CD4-positive, alpha-beta memory T cell (primary cell): ENCODE measurements around the gene NPFF. TPM values are rescaled to one million over a fixed set of nuclear protein-coding genes. Genes with fewer than 3 reads are reported as not detected.
A peak's percentile ranks its signal among the peaks of the same experiment; 100 is the strongest.

Experiments used
- CTCF ChIA-PET: fragments of 350-600 bp; sonication (Branson Sonifier 250); formaldehyde crosslinking; loops from one replicate; lab custom pipeline; 2021; ENCODE audit warnings: inconsistent platforms; ENCODE audit not compliant: partially characterized antibody; lab: Charles Lee
- POLR2A ChIA-PET: fragments of 350-600 bp; sonication (Branson Sonifier 250); formaldehyde crosslinking; loops from one replicate; lab custom pipeline; 2021; ENCODE audit not compliant: partially characterized antibody; lab: Charles Lee
- DNase-seq, 5 donors: peaks; one replicate each; pipeline versions ENCODE4 v3.0.0 to v3.0.0-alpha.2; 2020 to 2022; ENCODE audit warnings: mixed read lengths in 1 of 5
- H3K27ac ChIP-seq: one replicate; pipeline ENCODE4 v1.7.0; 2013; ENCODE audit warnings: low read depth, low read length
- H3K27me3 ChIP-seq: 2 replicates; pipeline ENCODE4 v1.7.0; 2013; ENCODE audit warnings: mild to moderate bottlenecking, low read length, moderate library complexity; ENCODE audit not compliant: insufficient read depth
- H3K36me3 ChIP-seq: 2 replicates; pipeline ENCODE4 v1.7.0; 2013; ENCODE audit warnings: mild to moderate bottlenecking, low read length, moderate library complexity; ENCODE audit not compliant: insufficient read depth
- H3K4me1 ChIP-seq: 2 replicates; pipeline ENCODE4 v1.7.0; 2013; ENCODE audit warnings: mild to moderate bottlenecking, low read length, moderate library complexity; ENCODE audit not compliant: insufficient read depth
- H3K4me3 ChIP-seq, 2 donors: one replicate each; pipeline ENCODE4 v1.7.0; 2013; ENCODE audit warnings: low read length in 2 of 2, mild to moderate bottlenecking in 1 of 2
- H3K9me3 ChIP-seq, 2 donors: one replicate each; pipeline ENCODE4 v1.7.0; 2013; ENCODE audit warnings: low read length in 2 of 2, control low read depth in 1 of 2; ENCODE audit not compliant: control insufficient read depth in 1 of 2
- H3K27ac Mint-ChIP-seq, 7 donors: one replicate each; pipeline ENCODE4 v1.8.0; 2020 to 2021; ENCODE audit warnings: mixed read lengths in 7 of 7, mild to moderate bottlenecking in 6 of 7, inconsistent platforms in 3 of 7, moderate library complexity in 3 of 7
- H3K27me3 Mint-ChIP-seq, 2 donors: one replicate each; pipeline ENCODE4 v1.8.0; 2020 to 2021; ENCODE audit warnings: mixed read lengths in 2 of 2
- H3K36me3 Mint-ChIP-seq, 2 donors: one replicate each; pipeline ENCODE4 v1.8.0; 2020 to 2021; ENCODE audit warnings: mixed read lengths in 2 of 2, inconsistent platforms in 1 of 2, mild to moderate bottlenecking in 1 of 2
- H3K4me1 Mint-ChIP-seq, 4 donors: one replicate each; pipeline ENCODE4 v1.8.0; 2020 to 2021; ENCODE audit warnings: mixed read lengths in 4 of 4, mild to moderate bottlenecking in 1 of 4
- H3K4me3 Mint-ChIP-seq, 8 donors: one replicate each; pipeline ENCODE4 v1.8.0; 2020 to 2021; ENCODE audit warnings: mixed read lengths in 8 of 8, mild to moderate bottlenecking in 7 of 8, moderate library complexity in 6 of 8, inconsistent platforms in 3 of 8
- H3K9me3 Mint-ChIP-seq, 8 donors: one replicate each; pipeline ENCODE4 v1.8.0; 2020 to 2021; ENCODE audit warnings: mixed read lengths in 8 of 8, mild to moderate bottlenecking in 5 of 8, inconsistent platforms in 3 of 8, moderate library complexity in 1 of 8
- intact Hi-C: fragments of 100-400 bp; cut with micrococcal nuclease; formaldehyde crosslinking; loops from one replicate; pipeline ENCODE4 v1.15.1; 2023
- polyA plus RNA-seq, 2 donors: library from polyadenylated mRNA; unstranded; fragments of 300-500 nt; fragmentation: Illumina TruSeq; gene quantifications; one replicate each; pipeline ENCODE4 v1.2.3, GENCODE V29; 2021
- total RNA-seq, 2 experiments: library from RNA; stranded (reverse); gene quantifications; one replicate each; pipeline ENCODE4 v1.2.3, GENCODE V29; 2021

Gene NPFF
- total and polyA plus RNA-seq, 4 experiments from 2014 or later: not detected

- H3K27ac Mint-ChIP-seq: peak overlapping the region; percentile 92 to 100 (median 99)
- H3K4me3 ChIP-seq: peak overlapping the region; percentile 24 to 79
- no peaks in the 10 kb centered on the region for H3K27me3 ChIP-seq
- H3K9me3 ChIP-seq: no peaks in the 10 kb centered on the region
- H3K4me1 ChIP-seq: peaks cover 41% of the 10 kb centered on the region
- H3K27ac ChIP-seq: peak overlapping the region; percentile 98
- peak in 1 of 5 donors; percentile 52 for DNase-seq
- intact Hi-C loops: loop anchor here (1.0 to 2.0 kb wide), 7 partner anchors 8 to 495 kb away; partner anchors contain the start of genes AAAS, ATF7, CSAD and EIF4B
- peak overlapping the region; percentile 89 to 98 (median 92) for H3K4me3 Mint-ChIP-seq
- POLR2A ChIA-PET: interaction anchor here (0.9 to 7.2 kb wide), 35 partner anchors 8 to 857 kb away, joined by 3 to 75 read pairs (median 8); partner anchors contain the start of genes AAAS, ATP5MC2, CALCOCO1 and CSAD
- H3K36me3 ChIP-seq: no peaks in the 10 kb centered on the region
- peaks cover 17 to 57% (median 40%) of the 10 kb centered on the region in 4 donors for H3K4me1 Mint-ChIP-seq
- H3K27me3 Mint-ChIP-seq: no peaks in the 10 kb centered on the region
- peaks cover 3 to 24% of the 10 kb centered on the region in 2 donors for H3K36me3 Mint-ChIP-seq
- CTCF ChIA-PET: interaction anchor here (0.7 to 2.1 kb wide), 8 partner anchors 9 to 183 kb away, joined by 3 to 10 read pairs (median 6); no protein-coding TSS in a partner anchor
- H3K9me3 Mint-ChIP-seq: peaks cover 0 to 4% (median 0%) of the 10 kb centered on the region in 8 donors
These were observed 5.6 kb downstream of the NPFF start for GRCh38 chr12:53501615-53502181.

GRCh38 chr12:53500776-53501614 lies 6.3 kb downstream of the NPFF start, which contains the start of gene TARBP2:
TARBP2 (plus strand) TSS chr12:53501283; CDS start chr12:53501409, 126 bp downstream.
- peaks cover 17 to 63% (median 45%) of the 10 kb centered on the region in 4 donors for H3K4me1 Mint-ChIP-seq
- POLR2A ChIA-PET: interaction anchor here (0.6 to 7.2 kb wide), 45 partner anchors 9 to 858 kb away, joined by 3 to 75 read pairs (median 5); partner anchors contain the start of genes AAAS, ATF7, ATP5MC2 and CALCOCO1
- peak within 1 kb of the TSS; percentile 79 to 91 for H3K4me3 ChIP-seq
- peak within 1 kb of the TSS; percentile 98 for H3K27ac ChIP-seq
- peaks cover 3 to 21% of the 10 kb centered on the region in 2 donors for H3K36me3 Mint-ChIP-seq
- DNase-seq: peak; percentile 98 to 99 (median 99)
- CTCF ChIA-PET: interaction anchor here (0.7 to 2.1 kb wide), 12 partner anchors 8 to 182 kb away, joined by 3 to 10 read pairs (median 6); partner anchors contain the start of gene AAAS
- H3K9me3 ChIP-seq: no peaks in the 10 kb centered on the region
- peaks cover 41% of the 10 kb centered on the region for H3K4me1 ChIP-seq
- peaks cover 0 to 4% (median 0%) of the 10 kb centered on the region in 8 donors for H3K9me3 Mint-ChIP-seq
- no peaks in the 10 kb centered on the region for H3K27me3 ChIP-seq
- H3K27ac Mint-ChIP-seq: peak within 1 kb of the TSS; percentile 92 to 100 (median 99)
- no peaks in the 10 kb centered on the region for H3K36me3 ChIP-seq
- H3K27me3 Mint-ChIP-seq: no peaks in the 10 kb centered on the region
- intact Hi-C loops: loop anchor here (1.0 to 2.0 kb wide), 10 partner anchors 8 to 495 kb away; partner anchors contain the start of genes AAAS, ATF7, CSAD and EIF4B
- H3K4me3 Mint-ChIP-seq: peak within 1 kb of the TSS; percentile 89 to 98 (median 92)

DNA sequence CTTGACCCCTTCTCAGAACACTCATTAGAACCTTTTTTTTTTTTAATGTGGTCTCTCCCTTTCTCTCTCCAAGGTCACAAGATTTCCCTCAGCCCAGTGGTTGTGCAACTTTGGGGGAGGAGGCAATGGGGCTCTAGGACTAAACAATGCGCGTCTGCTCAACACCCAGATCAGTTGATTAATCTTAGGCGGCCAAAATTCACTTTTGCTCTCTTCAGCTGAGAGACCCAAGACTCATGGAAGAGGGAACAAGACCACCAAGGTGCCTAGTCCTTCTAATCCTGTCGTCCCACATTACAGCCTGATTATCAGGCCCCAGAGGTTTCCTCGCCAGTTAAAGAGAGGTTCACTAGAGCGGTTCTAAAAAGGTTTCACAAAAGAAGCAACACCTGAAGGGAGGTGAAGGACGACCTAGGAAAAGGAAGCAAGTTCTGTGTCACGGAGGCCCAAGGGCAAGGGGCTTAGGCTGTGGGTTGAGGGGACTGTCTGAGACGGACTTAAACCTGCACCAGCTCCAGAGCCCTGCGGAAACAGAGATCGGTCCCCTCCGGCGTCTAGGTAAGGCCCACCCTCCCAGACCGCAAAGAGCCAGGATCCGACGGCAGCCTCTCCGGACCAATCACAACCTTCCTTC lies 7.0 kb downstream of the NPFF start:
- Mint-ChIP-seq H3K4me1 (peaks cover 17 to 67% (median 46%) of the 10 kb centered on the region in 4 donors), H3K4me3 (peak overlapping the region; percentile 89 to 98 (median 92)), H3K36me3 (peaks cover 0 to 14% of the 10 kb centered on the region in 2 donors), H3K27ac (peak overlapping the region; percentile 92 to 100 (median 99)), H3K9me3 (peaks cover 0 to 4% (median 0%) of the 10 kb centered on the region in 8 donors), H3K27me3 (no peaks in the 10 kb centered on the region)
- H3K36me3 ChIP-seq: no peaks in the 10 kb centered on the region
- intact Hi-C loops: loop anchor here (1.0 to 2.0 kb wide), 5 partner anchors 48 to 319 kb away; partner anchors contain the start of genes CSAD, PCBP2, PRR13 and ZNF740
- H3K9me3 ChIP-seq: no peaks in the 10 kb centered on the region
- peaks cover 41% of the 10 kb centered on the region for H3K4me1 ChIP-seq
- ChIA-PET CTCF (interaction anchor here (0.7 to 2.1 kb wide), 11 partner anchors 9 to 179 kb away, joined by 3 to 10 read pairs (median 6); partner anchors contain the start of gene AAAS), POLR2A (interaction anchor here (1.0 to 7.2 kb wide), 38 partner anchors 9 to 780 kb away, joined by 3 to 75 read pairs (median 7); partner anchors contain the start of genes AAAS, ATF7, ATP5MC2 and CALCOCO1)
- DNase-seq: peak in 1 of 5 donors; percentile 66
- H3K27ac ChIP-seq: peak overlapping the region; percentile 98
- H3K4me3 ChIP-seq: peak overlapping the region; percentile 79 to 91
- no peaks in the 10 kb centered on the region for H3K27me3 ChIP-seq

- Mint-ChIP-seq H3K4me3 (peak within 1 kb of the TSS; percentile 91 to 98 (median 92)), H3K27ac (peak within 1 kb of the TSS; percentile 92 to 100 (median 99)), H3K27me3 (no peaks in the 10 kb centered on the region), H3K4me1 (peaks cover 16 to 64% (median 44%) of the 10 kb centered on the region in 4 donors), H3K36me3 (peaks cover 0 to 10% of the 10 kb centered on the region in 2 donors), H3K9me3 (peaks cover 0 to 4% (median 0%) of the 10 kb centered on the region in 8 donors)
- Histone ChIP-seq H3K27me3 (no peaks in the 10 kb centered on the region), H3K27ac (peak within 1 kb of the TSS; percentile 98), H3K4me3 (peak within 1 kb of the TSS; percentile 79 to 91), H3K9me3 (no peaks in the 10 kb centered on the region), H3K36me3 (no peaks in the 10 kb centered on the region), H3K4me1 (peaks cover 43% of the 10 kb centered on the region)
- DNase-seq: peak; percentile 56 to 74 (median 61)
- POLR2A ChIA-PET: interaction anchor here (0.7 to 7.2 kb wide), 21 partner anchors 9 to 493 kb away, joined by 3 to 75 read pairs (median 19); partner anchors contain the start of genes AAAS, ATF7, ATP5MC2 and CSAD
- intact Hi-C loops: loop anchor here (1.0 to 2.0 kb wide), 5 partner anchors 47 to 319 kb away; partner anchors contain the start of genes CSAD, PCBP2, PRR13 and ZNF740
- CTCF ChIA-PET: interaction anchor here (0.7 to 1.9 kb wide), 4 partner anchors 9 to 175 kb away, joined by 3 to 7 read pairs (median 4); no protein-coding TSS in a partner anchor
These were observed 7.8 kb downstream of the NPFF start, which contains the start of gene MAP3K12 for GRCh38 chr12:53499266-53500141. MAP3K12 (minus strand) TSS chr12:53499458; CDS start chr12:53487391, 12,067 bp downstream.

GRCh38 chr12:53498235-53498630 lies 9.1 kb downstream of the NPFF start:
- H3K9me3 ChIP-seq: no peaks in the 10 kb centered on the region
- H3K36me3 ChIP-seq: no peaks in the 10 kb centered on the region
- H3K27ac ChIP-seq: no peak overlapping the region
- ChIA-PET CTCF (interaction anchor here (0.6 to 1.4 kb wide), 3 partner anchors 12 to 177 kb away, joined by 3 to 5 read pairs (median 3); partner anchors contain the start of gene AAAS), POLR2A (interaction anchor here (0.6 to 7.2 kb wide), 10 partner anchors 8 to 424 kb away, joined by 3 to 75 read pairs (median 40); partner anchors contain the start of genes AAAS, PRR13 and SP1)
- peaks cover 56% of the 10 kb centered on the region for H3K4me1 ChIP-seq
- DNase-seq: no peak
- Mint-ChIP-seq H3K27me3 (no peaks in the 10 kb centered on the region), H3K4me3 (peak overlapping the region; percentile 82 to 93 (median 92)), H3K27ac (peak overlapping the region; percentile 83 to 97 (median 93)), H3K4me1 (peaks cover 24 to 77% (median 54%) of the 10 kb centered on the region in 4 donors), H3K9me3 (no peaks in the 10 kb centered on the region), H3K36me3 (peaks cover 0 to 4% of the 10 kb centered on the region in 2 donors)
- intact Hi-C loops: no loop called here
- no peaks in the 10 kb centered on the region for H3K27me3 ChIP-seq
- H3K4me3 ChIP-seq: peak overlapping the region; percentile 36 to 79
